SK-N-SH treated with all-trans-retinoic acid at 6 μM for 48 hours (cell line): ENCODE results near the gene MYO15A.

Experiments
- ATAC-seq: fragments of 200-7000 bp; cut with Tn5 transposase; 3 replicates; pipeline ENCODE4 v1.9.1; 2020; ENCODE audit warnings: mild to moderate bottlenecking, moderate library complexity
- ARNTL ChIP-seq: fragments of 450-650 bp; formaldehyde crosslinking; IDR thresholded peaks from 2 replicates; pipeline ENCODE4 v1.5.0; 2020; ENCODE audit warnings: low read depth, mild to moderate bottlenecking, moderate library complexity, borderline replicate concordance
- BACH2 ChIP-seq: fragments of 250-450 bp; sonication (Bioruptor Pico); IDR thresholded peaks from 2 replicates; pipeline ENCODE4 v1.9.0; 2021; ENCODE audit warnings: mild to moderate bottlenecking, borderline replicate concordance
- CSDC2 ChIP-seq: fragments of 250-450 bp; sonication (Bioruptor Pico); IDR thresholded peaks from 2 replicates; pipeline ENCODE4 v1.5.0; 2020; ENCODE audit warnings: mild to moderate bottlenecking, moderate library complexity
- CSRNP3 ChIP-seq: fragments of 250-450 bp; sonication (Bioruptor Pico); IDR thresholded peaks from 2 replicates; pipeline ENCODE4 v1.5.1; 2021; ENCODE audit warnings: mild to moderate bottlenecking, moderate library complexity
- ESRRG ChIP-seq: fragments of 250-450 bp; sonication (Bioruptor Pico); IDR thresholded peaks from 2 replicates; pipeline ENCODE4 v1.6.1; 2021; ENCODE audit warnings: mild to moderate bottlenecking
- GLIS3 ChIP-seq: fragments of 250-450 bp; sonication (Bioruptor Pico); IDR thresholded peaks from 2 replicates; pipeline ENCODE4 v1.5.0; 2020; ENCODE audit warnings: mild to moderate bottlenecking, moderate library complexity
- ISL1 ChIP-seq: fragments of 250-450 bp; sonication (Bioruptor Pico); IDR thresholded peaks from 2 replicates; pipeline ENCODE4 v2.1.2; 2022; ENCODE audit warnings: mild to moderate bottlenecking, moderate library complexity
- OSR1 ChIP-seq: fragments of 250-450 bp; sonication (Bioruptor Pico); IDR thresholded peaks from 2 replicates; pipeline ENCODE4 v1.8.0; 2022; ENCODE audit warnings: moderate library complexity, mild to moderate bottlenecking, inconsistent platforms
- POU6F1 ChIP-seq: fragments of 250-450 bp; sonication (Bioruptor Pico); IDR thresholded peaks from 2 replicates; pipeline ENCODE4 v1.8.0; 2021; ENCODE audit warnings: low read depth, mild to moderate bottlenecking, moderate library complexity, borderline replicate concordance
- PPARA ChIP-seq: fragments of 250-450 bp; sonication (Bioruptor Pico); IDR thresholded peaks from 2 replicates; pipeline ENCODE4 v1.5.0; 2020; ENCODE audit warnings: mild to moderate bottlenecking, borderline replicate concordance
- RARB ChIP-seq: fragments of 250-450 bp; sonication (Bioruptor Pico); IDR thresholded peaks from 2 replicates; pipeline ENCODE4 v1.8.0; 2021; ENCODE audit warnings: mild to moderate bottlenecking, moderate library complexity
- SNAI2 ChIP-seq: fragments of 250-450 bp; sonication (Bioruptor Pico); IDR thresholded peaks from 2 replicates; pipeline ENCODE4 v1.5.0; 2020; ENCODE audit warnings: mild to moderate bottlenecking, moderate library complexity
- TCF4 ChIP-seq: fragments of 250-450 bp; sonication (Bioruptor Pico); IDR thresholded peaks from 2 replicates; pipeline ENCODE4 v1.8.0; 2021; ENCODE audit warnings: mild to moderate bottlenecking, moderate library complexity, borderline replicate concordance
- ZC3H10 ChIP-seq: fragments of 250-450 bp; sonication (Bioruptor Pico); IDR thresholded peaks from 2 replicates; pipeline ENCODE4 v1.5.1; 2021; ENCODE audit warnings: mild to moderate bottlenecking, moderate library complexity
- ZFP3 ChIP-seq: fragments of 250-450 bp; sonication (Bioruptor Pico); IDR thresholded peaks from 2 replicates; pipeline ENCODE4 v1.5.0; 2020; ENCODE audit warnings: mild to moderate bottlenecking, moderate library complexity
- ZFP30 ChIP-seq: fragments of 450-650 bp; formaldehyde crosslinking; IDR thresholded peaks from 2 replicates; pipeline ENCODE4 v1.5.0; 2022; ENCODE audit warnings: mild to moderate bottlenecking, moderate library complexity
- ZNF565 ChIP-seq: fragments of 450-650 bp; formaldehyde crosslinking; conservative IDR thresholded peaks from 2 replicates; pipeline ENCODE4 v1.5.0; 2020; ENCODE audit warnings: low read depth, mild to moderate bottlenecking, moderate library complexity
- ZNF70 ChIP-seq: fragments of 450-650 bp; formaldehyde crosslinking; IDR thresholded peaks from 2 replicates; pipeline ENCODE4 v1.5.0; 2020; ENCODE audit warnings: mild to moderate bottlenecking, moderate library complexity
- ZNF8 ChIP-seq: fragments of 450-650 bp; formaldehyde crosslinking; IDR thresholded peaks from 2 replicates; pipeline ENCODE4 v1.5.0; 2020; ENCODE audit warnings: mild to moderate bottlenecking, moderate library complexity
- TF ChIP-seq, protein P1 (sequence below): fragments of 250-450 bp; sonication (Bioruptor Pico); IDR thresholded peaks from 2 replicates; pipeline ENCODE4 v1.5.0; 2020; ENCODE audit warnings: mild to moderate bottlenecking, moderate library complexity
- TF ChIP-seq, protein P2 (sequence below): fragments of 250-450 bp; sonication (Bioruptor Pico); IDR thresholded peaks from 2 replicates; pipeline ENCODE4 v1.5.1; 2020; ENCODE audit warnings: low read depth, mild to moderate bottlenecking, moderate library complexity

The MYO15A gene

GRCh38 chr17:18177722-18178121 lies 69.2 kb downstream of the MYO15A start:
- no peak for TF ChIP-seq BACH2
- TF ChIP-seq ZFP3 (CRISPR knock-in tag) = no peak
- TF ChIP-seq, protein P1, sequence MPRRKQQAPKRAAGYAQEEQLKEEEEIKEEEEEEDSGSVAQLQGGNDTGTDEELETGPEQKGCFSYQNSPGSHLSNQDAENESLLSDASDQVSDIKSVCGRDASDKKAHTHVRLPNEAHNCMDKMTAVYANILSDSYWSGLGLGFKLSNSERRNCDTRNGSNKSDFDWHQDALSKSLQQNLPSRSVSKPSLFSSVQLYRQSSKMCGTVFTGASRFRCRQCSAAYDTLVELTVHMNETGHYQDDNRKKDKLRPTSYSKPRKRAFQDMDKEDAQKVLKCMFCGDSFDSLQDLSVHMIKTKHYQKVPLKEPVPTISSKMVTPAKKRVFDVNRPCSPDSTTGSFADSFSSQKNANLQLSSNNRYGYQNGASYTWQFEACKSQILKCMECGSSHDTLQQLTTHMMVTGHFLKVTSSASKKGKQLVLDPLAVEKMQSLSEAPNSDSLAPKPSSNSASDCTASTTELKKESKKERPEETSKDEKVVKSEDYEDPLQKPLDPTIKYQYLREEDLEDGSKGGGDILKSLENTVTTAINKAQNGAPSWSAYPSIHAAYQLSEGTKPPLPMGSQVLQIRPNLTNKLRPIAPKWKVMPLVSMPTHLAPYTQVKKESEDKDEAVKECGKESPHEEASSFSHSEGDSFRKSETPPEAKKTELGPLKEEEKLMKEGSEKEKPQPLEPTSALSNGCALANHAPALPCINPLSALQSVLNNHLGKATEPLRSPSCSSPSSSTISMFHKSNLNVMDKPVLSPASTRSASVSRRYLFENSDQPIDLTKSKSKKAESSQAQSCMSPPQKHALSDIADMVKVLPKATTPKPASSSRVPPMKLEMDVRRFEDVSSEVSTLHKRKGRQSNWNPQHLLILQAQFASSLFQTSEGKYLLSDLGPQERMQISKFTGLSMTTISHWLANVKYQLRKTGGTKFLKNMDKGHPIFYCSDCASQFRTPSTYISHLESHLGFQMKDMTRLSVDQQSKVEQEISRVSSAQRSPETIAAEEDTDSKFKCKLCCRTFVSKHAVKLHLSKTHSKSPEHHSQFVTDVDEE = no peak
- TF ChIP-seq OSR1 (CRISPR knock-in tag) = no peak
- ATAC-seq = no peak

- no peak for TF ChIP-seq ARNTL
- TF ChIP-seq PPARA = no peak
- TF ChIP-seq GLIS3 (CRISPR knock-in tag) = no peak
- no peak for TF ChIP-seq ZC3H10 (CRISPR knock-in tag)
- TF ChIP-seq RARB (CRISPR knock-in tag) = no peak
- TF ChIP-seq, protein P2, sequence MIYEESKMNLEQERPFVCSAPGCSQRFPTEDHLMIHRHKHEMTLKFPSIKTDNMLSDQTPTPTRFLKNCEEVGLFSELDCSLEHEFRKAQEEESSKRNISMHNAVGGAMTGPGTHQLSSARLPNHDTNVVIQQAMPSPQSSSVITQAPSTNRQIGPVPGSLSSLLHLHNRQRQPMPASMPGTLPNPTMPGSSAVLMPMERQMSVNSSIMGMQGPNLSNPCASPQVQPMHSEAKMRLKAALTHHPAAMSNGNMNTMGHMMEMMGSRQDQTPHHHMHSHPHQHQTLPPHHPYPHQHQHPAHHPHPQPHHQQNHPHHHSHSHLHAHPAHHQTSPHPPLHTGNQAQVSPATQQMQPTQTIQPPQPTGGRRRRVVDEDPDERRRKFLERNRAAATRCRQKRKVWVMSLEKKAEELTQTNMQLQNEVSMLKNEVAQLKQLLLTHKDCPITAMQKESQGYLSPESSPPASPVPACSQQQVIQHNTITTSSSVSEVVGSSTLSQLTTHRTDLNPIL (CRISPR knock-in tag) = no peak
- TF ChIP-seq ZFP30 (CRISPR knock-in tag) = no peak
- TF ChIP-seq ZFP3 (CRISPR knock-in tag) = no peak
- no peak for TF ChIP-seq TCF4
- TF ChIP-seq BACH2 = no peak
- TF ChIP-seq CSDC2 (CRISPR knock-in tag) = no peak
- TF ChIP-seq ESRRG = no peak
- no peak for ATAC-seq
Observed at GRCh38 chr17:18179196-18179595, 70.6 kb downstream of the MYO15A start.

GRCh38 chr17:18179804-18180203 lies 71.2 kb downstream of the MYO15A start:
- TF ChIP-seq BACH2 (no peak), ARNTL (no peak), ESRRG (no peak), ISL1 (CRISPR knock-in tag) (no peak), CSRNP3 (CRISPR knock-in tag) (no peak), PPARA (no peak), GLIS3 (CRISPR knock-in tag) (no peak), SNAI2 (no peak), ZNF8 (CRISPR knock-in tag) (no peak), ZFP30 (CRISPR knock-in tag) (no peak), CSDC2 (CRISPR knock-in tag) (no peak), ZNF565 (CRISPR knock-in tag) (no peak), POU6F1 (CRISPR knock-in tag) (no peak), ZNF70 (CRISPR knock-in tag) (no peak), OSR1 (CRISPR knock-in tag) (no peak), TCF4 (no peak)
- TF ChIP-seq, protein P1 = no peak
- no peak for ATAC-seq
